CD14-positive monocyte (primary cell): ENCODE results near the gene TADA3. TPM values are rescaled to one million over a fixed set of nuclear protein-coding genes. Genes with fewer than 3 reads are reported as not detected.

Experiments
- DNase-seq, 3 donors: peaks; one replicate each; pipeline ENCODE4 v3.0.0-alpha.2; 2011 to 2022
- H2AFZ ChIP-seq: 2 replicates; pipeline ENCODE4 v1.6.0; 2012; ENCODE audit warnings: mild to moderate bottlenecking, low read depth, low read length, inconsistent platforms; ENCODE audit not compliant: insufficient read depth, poor library complexity, severe bottlenecking
- H3K27ac ChIP-seq, 2 donors: 1 replicate in 1 of 2; 2 replicates in 1 of 2; pipeline ENCODE4 v1.5.1; 2012 to 2013; ENCODE audit warnings: low read length in 2 of 2, control low read depth in 1 of 2, inconsistent platforms in 1 of 2, low read depth in 1 of 2, mild to moderate bottlenecking in 1 of 2
- H3K27me3 ChIP-seq, 2 donors: one replicate each; pipeline versions ENCODE4 v1.6.0 to v1.6.1; 2011 to 2013; ENCODE audit warnings: low read length in 2 of 2; ENCODE audit not compliant: control insufficient read depth in 2 of 2, insufficient read depth in 2 of 2
- H3K36me3 ChIP-seq, 2 donors: replicated peaks in 1 of 2; 1 replicate in 1 of 2; 2 replicates in 1 of 2; pipeline versions ENCODE4 v1.5.1 to v1.6.1; 2012 to 2013; ENCODE audit warnings: low read length in 2 of 2, control low read depth in 1 of 2, inconsistent platforms in 1 of 2, mild to moderate bottlenecking in 1 of 2; ENCODE audit not compliant: insufficient read depth in 2 of 2, control insufficient read depth in 1 of 2
- H3K4me1 ChIP-seq, 2 donors: 1 replicate in 1 of 2; 2 replicates in 1 of 2; pipeline versions ENCODE4 v1.5.1 to v1.6.1; 2012 to 2013; ENCODE audit warnings: low read length in 2 of 2, control low read depth in 1 of 2, inconsistent platforms in 1 of 2, mild to moderate bottlenecking in 1 of 2, moderate library complexity in 1 of 2; ENCODE audit not compliant: insufficient read depth in 2 of 2, control insufficient read depth in 1 of 2
- H3K4me2 ChIP-seq: replicated peaks from 2 replicates; pipeline ENCODE3; 2012; ENCODE audit warnings: low read length, moderate library complexity, mild to moderate bottlenecking; ENCODE audit not compliant: poor library complexity, severe bottlenecking; ENCODE audit errors: extremely low read depth
- H3K4me3 ChIP-seq, 3 experiments: fragments of 200-600 bp in 1 of 3; sonication (generic) in 1 of 3; replicated peaks in 1 of 3; 1 replicate in 2 of 3; 2 replicates in 1 of 3; pipeline ENCODE4 v1.5.1; 2011 to 2013; ENCODE audit warnings: low read length in 3 of 3, mild to moderate bottlenecking in 3 of 3, control low read depth in 2 of 3, low read depth in 2 of 3, inconsistent platforms in 1 of 3, moderate library complexity in 1 of 3
- H3K79me2 ChIP-seq: 2 replicates; pipeline ENCODE4 v1.6.0; 2012; ENCODE audit warnings: mild to moderate bottlenecking, control low read depth, inconsistent platforms, low read length, moderate library complexity; ENCODE audit not compliant: insufficient read depth
- H3K9ac ChIP-seq: 2 replicates; pipeline ENCODE4 v1.6.0; 2017; ENCODE audit warnings: low read length, mild to moderate bottlenecking; ENCODE audit not compliant: insufficient read depth, poor library complexity, severe bottlenecking
- H3K9me3 ChIP-seq, 2 donors: replicated peaks in 1 of 2; 1 replicate in 1 of 2; 2 replicates in 1 of 2; pipeline versions ENCODE4 v1.5.1 to v1.6.1; 2012 to 2013; ENCODE audit warnings: low read length in 2 of 2, control low read depth in 1 of 2; ENCODE audit not compliant: control insufficient read depth in 1 of 2, insufficient read depth in 1 of 2
- H4K20me1 ChIP-seq: 2 replicates; pipeline ENCODE4 v1.6.0; 2012; ENCODE audit warnings: mild to moderate bottlenecking, low read length, control low read depth, moderate library complexity; ENCODE audit not compliant: insufficient read depth
- H3K27ac Mint-ChIP-seq, 7 donors: one replicate each; pipeline ENCODE4 v1.8.0; 2020; ENCODE audit warnings: mild to moderate bottlenecking in 7 of 7, mixed read lengths in 7 of 7, moderate library complexity in 6 of 7, inconsistent platforms in 2 of 7
- H3K27me3 Mint-ChIP-seq, 3 donors: one replicate each; pipeline ENCODE4 v1.8.0; 2021 to 2022; ENCODE audit warnings: low read depth in 3 of 3, mild to moderate bottlenecking in 3 of 3, mixed read lengths in 3 of 3, moderate library complexity in 3 of 3, inconsistent platforms in 1 of 3
- H3K36me3 Mint-ChIP-seq, 2 donors: one replicate each; pipeline ENCODE4 v1.8.0; 2020; ENCODE audit warnings: mixed read lengths in 2 of 2, inconsistent platforms in 1 of 2, mild to moderate bottlenecking in 1 of 2
- H3K4me1 Mint-ChIP-seq: one replicate; pipeline ENCODE4 v1.8.0; 2020; ENCODE audit warnings: mild to moderate bottlenecking, mixed read lengths
- H3K4me3 Mint-ChIP-seq, 2 donors: one replicate each; pipeline ENCODE4 v1.8.0; 2020; ENCODE audit warnings: mild to moderate bottlenecking in 2 of 2, mixed read lengths in 2 of 2, moderate library complexity in 1 of 2
- H3K9me3 Mint-ChIP-seq, 7 donors: one replicate each; pipeline ENCODE4 v1.8.0; 2020 to 2022; ENCODE audit warnings: mixed read lengths in 7 of 7, mild to moderate bottlenecking in 6 of 7, moderate library complexity in 6 of 7, inconsistent platforms in 2 of 7
- WGBS: methylation state at CpG from one replicate; pipeline ENCODE4 v1.1.5; 2013; ENCODE audit warnings: missing lambda C conversion rate; ENCODE audit not compliant: insufficient coverage; 5-methylcytosine and 5-hydroxymethylcytosine counted together
- intact Hi-C, 2 donors: fragments of 100-400 bp; cut with micrococcal nuclease; formaldehyde crosslinking; loops; one replicate each; pipeline versions ENCODE4 v1.15.0 to v1.15.1; 2023
- polyA plus RNA-seq, 3 donors: library from polyadenylated mRNA; depleted of rRNA in 1 of 3; unstranded in 2 of 3; stranded (reverse) in 1 of 3; fragments of 300-500 nt in 2 of 3; fragments of >200 nt in 1 of 3; fragmentation: Illumina TruSeq in 2 of 3; gene quantifications; 1 replicate in 2 of 3; 2 replicates in 1 of 3; pipeline ENCODE4 v1.2.3, GENCODE V29; 2012 to 2021
- TF ChIP-seq, protein P1 (sequence below): fragments of 200-600 bp; IDR thresholded peaks from one replicate; pipeline ENCODE4 v1.8.0; 2022; ENCODE audit warnings: antibody characterized with exemption, mild to moderate bottlenecking

The TADA3 gene
- polyA plus RNA-seq, 3 donors: 36.1 to 47.2 (median 46.9) TPM

DNA sequence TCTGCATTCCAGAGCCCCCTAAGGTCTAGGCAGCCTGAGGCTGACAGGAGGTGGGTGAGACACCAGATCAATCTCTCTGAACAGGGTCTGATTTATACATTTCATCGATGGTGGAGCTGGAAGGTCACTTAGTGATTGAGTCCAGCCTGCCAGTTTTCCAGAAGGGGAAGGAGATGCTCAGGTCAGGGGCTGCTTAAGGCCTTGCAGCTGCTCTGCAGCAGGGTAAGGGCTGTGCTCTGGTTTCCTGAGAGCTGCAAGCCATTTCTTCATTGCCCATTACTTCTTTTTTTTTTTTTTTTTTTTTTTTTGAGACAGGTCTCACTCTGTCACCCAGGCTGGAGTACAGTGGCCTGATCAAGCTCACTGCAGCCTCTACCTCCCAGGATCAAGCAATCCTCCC lies 10.7 kb downstream of the TADA3 start:
- H3K4me2 ChIP-seq: peak overlapping the region; percentile 41
- no CpG with 5 or more reads among the region's 1 CpG for WGBS
- H3K79me2 ChIP-seq: peaks cover 6% of the 10 kb centered on the region
- peak overlapping the region in 1 of 2 donors; percentile 71 for H3K4me3 Mint-ChIP-seq
- peaks cover 38 to 50% of the 10 kb centered on the region in 2 donors for H3K36me3 Mint-ChIP-seq
- intact Hi-C loops: no loop called here
- peak overlapping the region; percentile 16 for H3K9ac ChIP-seq
- H3K4me1 ChIP-seq: peaks cover 61 to 63% of the 10 kb centered on the region in 2 donors
- H2AFZ ChIP-seq: no peak overlapping the region
- H3K9me3 Mint-ChIP-seq: no peaks in the 10 kb centered on the region
- H3K27me3 Mint-ChIP-seq: no peaks in the 10 kb centered on the region
- H3K27me3 ChIP-seq: no peaks in the 10 kb centered on the region
- H3K36me3 ChIP-seq: peaks cover 27 to 37% of the 10 kb centered on the region in 2 donors
- TF ChIP-seq, protein P1, sequence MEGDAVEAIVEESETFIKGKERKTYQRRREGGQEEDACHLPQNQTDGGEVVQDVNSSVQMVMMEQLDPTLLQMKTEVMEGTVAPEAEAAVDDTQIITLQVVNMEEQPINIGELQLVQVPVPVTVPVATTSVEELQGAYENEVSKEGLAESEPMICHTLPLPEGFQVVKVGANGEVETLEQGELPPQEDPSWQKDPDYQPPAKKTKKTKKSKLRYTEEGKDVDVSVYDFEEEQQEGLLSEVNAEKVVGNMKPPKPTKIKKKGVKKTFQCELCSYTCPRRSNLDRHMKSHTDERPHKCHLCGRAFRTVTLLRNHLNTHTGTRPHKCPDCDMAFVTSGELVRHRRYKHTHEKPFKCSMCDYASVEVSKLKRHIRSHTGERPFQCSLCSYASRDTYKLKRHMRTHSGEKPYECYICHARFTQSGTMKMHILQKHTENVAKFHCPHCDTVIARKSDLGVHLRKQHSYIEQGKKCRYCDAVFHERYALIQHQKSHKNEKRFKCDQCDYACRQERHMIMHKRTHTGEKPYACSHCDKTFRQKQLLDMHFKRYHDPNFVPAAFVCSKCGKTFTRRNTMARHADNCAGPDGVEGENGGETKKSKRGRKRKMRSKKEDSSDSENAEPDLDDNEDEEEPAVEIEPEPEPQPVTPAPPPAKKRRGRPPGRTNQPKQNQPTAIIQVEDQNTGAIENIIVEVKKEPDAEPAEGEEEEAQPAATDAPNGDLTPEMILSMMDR: no peak
- H4K20me1 ChIP-seq: no peaks in the 10 kb centered on the region
- H3K27ac Mint-ChIP-seq: peak overlapping the region in 6 of 7 donors; percentile 58 to 93 (median 80)
- H3K27ac ChIP-seq: peak overlapping the region; percentile 72 to 80
- no peaks in the 10 kb centered on the region for H3K9me3 ChIP-seq
- peaks cover 64% of the 10 kb centered on the region for H3K4me1 Mint-ChIP-seq
- peak overlapping the region in 1 of 3 experiments; percentile 32 for H3K4me3 ChIP-seq
- DNase-seq: no peak

DNA sequence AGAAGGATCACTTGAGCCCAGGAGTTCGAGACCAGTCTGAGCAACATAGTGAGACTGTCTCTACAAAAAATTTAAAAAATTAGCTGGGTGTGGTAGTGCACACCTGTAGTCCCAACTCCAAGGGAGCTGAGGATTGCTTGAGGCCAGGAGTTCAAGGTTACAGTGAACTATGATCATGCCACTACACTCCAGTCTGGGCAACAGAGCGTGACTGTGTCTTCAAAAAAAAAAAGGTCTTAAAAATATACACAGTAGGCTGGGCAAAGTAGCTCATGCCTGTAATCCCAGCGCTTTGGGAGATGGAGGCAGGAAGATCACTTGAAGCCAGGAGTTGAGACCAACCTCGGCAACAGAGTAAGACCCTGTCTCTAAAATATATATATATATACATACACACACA lies 11.4 kb downstream of the TADA3 start:
- TF ChIP-seq, protein P1: no peak
- intact Hi-C loops: no loop called here
- peaks cover 0 to 1% (median 0%) of the 10 kb centered on the region in 3 donors for H3K27me3 Mint-ChIP-seq
- Histone ChIP-seq H3K4me1 (peaks cover 61 to 63% of the 10 kb centered on the region in 2 donors), H3K36me3 (peaks cover 21 to 31% of the 10 kb centered on the region in 2 donors), H3K9ac (peak overlapping the region; percentile 71), H3K79me2 (peaks cover 4% of the 10 kb centered on the region), H4K20me1 (no peaks in the 10 kb centered on the region), H2AFZ (no peak overlapping the region), H3K4me2 (no peak overlapping the region), H3K27ac (peak overlapping the region; percentile 80 to 91), H3K27me3 (no peaks in the 10 kb centered on the region), H3K4me3 (peak overlapping the region in 1 of 3 experiments; percentile 47), H3K9me3 (no peaks in the 10 kb centered on the region)
- H3K27ac Mint-ChIP-seq: peak overlapping the region in 6 of 7 donors; percentile 31 to 99 (median 95)
- WGBS: 92% methylated on average over 2 of the region's 4 CpGs
- peaks cover 33 to 44% of the 10 kb centered on the region in 2 donors for H3K36me3 Mint-ChIP-seq
- peaks cover 64% of the 10 kb centered on the region for H3K4me1 Mint-ChIP-seq
- no peak overlapping the region for H3K4me3 Mint-ChIP-seq
- DNase-seq: no peak
- H3K9me3 Mint-ChIP-seq: no peaks in the 10 kb centered on the region
